Gastroesophageal sphincter (tissue), 4 donors: ENCODE results near the gene CSTF1. TPM values are rescaled to one million over a fixed set of nuclear protein-coding genes. Genes with fewer than 3 reads are reported as not detected.

Experiments used
- ATAC-seq: fragments of 150-250 bp; one replicate; pipeline ENCODE4 v1.9.1; 2016; ENCODE audit warnings: mild to moderate bottlenecking, moderate library complexity
- H3K27ac ChIP-seq, 4 donors: fragments of 200-600 bp; sonication (generic) in 3 of 4; 1 replicate in 3 of 4; 2 replicates in 1 of 4; pipeline ENCODE4 v1.5.1; 2016 to 2019
- H3K27me3 ChIP-seq: fragments of 200-600 bp; sonication (generic); one replicate; pipeline ENCODE4 v1.5.1; 2019
- H3K36me3 ChIP-seq, 2 donors: fragments of 200-600 bp; sonication (generic); one replicate each; pipeline ENCODE4 v1.5.1; 2019; ENCODE audit warnings: control low read depth in 1 of 2
- H3K4me1 ChIP-seq, 3 donors: fragments of 200-600 bp; sonication (generic); 1 replicate in 2 of 3; 2 replicates in 1 of 3; pipeline ENCODE4 v1.5.1; 2016 to 2019; ENCODE audit warnings: control low read depth in 2 of 3
- H3K4me3 ChIP-seq, 2 donors: fragments of 200-600 bp; sonication (generic); one replicate each; pipeline ENCODE4 v1.5.1; 2019; ENCODE audit warnings: mild to moderate bottlenecking in 1 of 2, moderate library complexity in 1 of 2
- H3K9me3 ChIP-seq, 3 donors: fragments of 200-600 bp; sonication (generic); one replicate each; pipeline ENCODE4 v1.5.1; 2017 to 2019; ENCODE audit warnings: control low read depth in 2 of 3
- EP300 ChIP-seq: sonication (generic); formaldehyde crosslinking; IDR thresholded peaks from one replicate; pipeline ENCODE4 v1.6.1; 2017; ENCODE audit warnings: antibody characterized with exemption, mild to moderate bottlenecking
- POLR2A ChIP-seq, 2 donors: fragments of 450-650 bp; IDR thresholded peaks; one replicate each; pipeline ENCODE4 v1.6.1; 2017; ENCODE audit warnings: antibody characterized with exemption in 2 of 2, mild to moderate bottlenecking in 2 of 2, moderate library complexity in 1 of 2
- POLR2AphosphoS5 ChIP-seq: sonication (generic); formaldehyde crosslinking; IDR thresholded peaks from one replicate; pipeline ENCODE4 v1.6.1; 2017; ENCODE audit warnings: antibody characterized with exemption
- WGBS, 2 donors: methylation state at CpG; one replicate each; pipeline ENCODE4 v1.1.5; 2018; ENCODE audit warnings: low coverage in 1 of 2; 5-methylcytosine and 5-hydroxymethylcytosine counted together
- total RNA-seq, 4 donors: library from RNA; depleted of rRNA; stranded (reverse); fragments of >200 nt; gene quantifications; one replicate each; pipeline ENCODE4 v1.1.0, GENCODE V29; 2016
- TF ChIP-seq, protein P1 (sequence below), 4 experiments: fragments of 200-600 bp in 2 of 4; fragments of 450-650 bp in 2 of 4; sonication (generic) in 1 of 4; IDR thresholded peaks; one replicate each; pipeline ENCODE4 v1.5.1; 2017 to 2019; ENCODE audit warnings: antibody characterized with exemption in 4 of 4, mild to moderate bottlenecking in 2 of 4, moderate library complexity in 2 of 4

Gene CSTF1
- total RNA-seq, 4 donors from 2014 or later, result 15.3 to 33.1 (median 22.4) TPM

DNA sequence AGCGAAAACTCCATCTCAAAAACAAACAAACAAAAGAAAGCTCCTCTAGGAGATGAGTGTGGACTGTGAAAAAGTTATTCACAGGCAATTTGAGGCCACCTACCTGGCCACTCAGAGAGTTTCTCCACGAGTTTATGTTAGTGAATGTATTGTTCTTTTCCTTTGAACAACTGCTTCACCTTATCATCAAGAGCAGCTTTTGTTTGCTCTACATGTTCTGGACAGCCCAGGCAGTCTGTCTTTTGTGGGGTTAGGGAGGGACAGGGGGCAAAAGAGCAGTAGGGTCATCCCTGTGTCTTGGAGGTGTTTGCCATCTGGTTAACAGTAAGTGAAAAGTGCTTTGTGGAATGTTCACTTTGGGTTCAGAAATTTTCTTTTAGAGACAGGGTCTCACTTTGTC, 27.6 kb downstream of the CSTF1 start:
- Histone ChIP-seq H3K36me3 (no peaks in the 10 kb centered on the region), H3K27ac (peak overlapping the region in 1 of 4 donors; percentile 42), H3K9me3 (no peaks in the 10 kb centered on the region), H3K4me1 (peaks cover 0 to 16% (median 0%) of the 10 kb centered on the region in 3 donors), H3K27me3 (no peaks in the 10 kb centered on the region), H3K4me3 (no peak overlapping the region)
- ATAC-seq, result no peak
- TF ChIP-seq, protein P1, sequence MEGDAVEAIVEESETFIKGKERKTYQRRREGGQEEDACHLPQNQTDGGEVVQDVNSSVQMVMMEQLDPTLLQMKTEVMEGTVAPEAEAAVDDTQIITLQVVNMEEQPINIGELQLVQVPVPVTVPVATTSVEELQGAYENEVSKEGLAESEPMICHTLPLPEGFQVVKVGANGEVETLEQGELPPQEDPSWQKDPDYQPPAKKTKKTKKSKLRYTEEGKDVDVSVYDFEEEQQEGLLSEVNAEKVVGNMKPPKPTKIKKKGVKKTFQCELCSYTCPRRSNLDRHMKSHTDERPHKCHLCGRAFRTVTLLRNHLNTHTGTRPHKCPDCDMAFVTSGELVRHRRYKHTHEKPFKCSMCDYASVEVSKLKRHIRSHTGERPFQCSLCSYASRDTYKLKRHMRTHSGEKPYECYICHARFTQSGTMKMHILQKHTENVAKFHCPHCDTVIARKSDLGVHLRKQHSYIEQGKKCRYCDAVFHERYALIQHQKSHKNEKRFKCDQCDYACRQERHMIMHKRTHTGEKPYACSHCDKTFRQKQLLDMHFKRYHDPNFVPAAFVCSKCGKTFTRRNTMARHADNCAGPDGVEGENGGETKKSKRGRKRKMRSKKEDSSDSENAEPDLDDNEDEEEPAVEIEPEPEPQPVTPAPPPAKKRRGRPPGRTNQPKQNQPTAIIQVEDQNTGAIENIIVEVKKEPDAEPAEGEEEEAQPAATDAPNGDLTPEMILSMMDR (IDR thresholded peaks at IDR 0.05), result no peak
- TF ChIP-seq POLR2AphosphoS5, result no peak
- TF ChIP-seq EP300, result no peak
- no peak for TF ChIP-seq POLR2A (IDR thresholded peaks at IDR 0.05)
- 80 to 83% methylated on average over 2 of the region's 2 CpGs for WGBS, 2 donors

DNA sequence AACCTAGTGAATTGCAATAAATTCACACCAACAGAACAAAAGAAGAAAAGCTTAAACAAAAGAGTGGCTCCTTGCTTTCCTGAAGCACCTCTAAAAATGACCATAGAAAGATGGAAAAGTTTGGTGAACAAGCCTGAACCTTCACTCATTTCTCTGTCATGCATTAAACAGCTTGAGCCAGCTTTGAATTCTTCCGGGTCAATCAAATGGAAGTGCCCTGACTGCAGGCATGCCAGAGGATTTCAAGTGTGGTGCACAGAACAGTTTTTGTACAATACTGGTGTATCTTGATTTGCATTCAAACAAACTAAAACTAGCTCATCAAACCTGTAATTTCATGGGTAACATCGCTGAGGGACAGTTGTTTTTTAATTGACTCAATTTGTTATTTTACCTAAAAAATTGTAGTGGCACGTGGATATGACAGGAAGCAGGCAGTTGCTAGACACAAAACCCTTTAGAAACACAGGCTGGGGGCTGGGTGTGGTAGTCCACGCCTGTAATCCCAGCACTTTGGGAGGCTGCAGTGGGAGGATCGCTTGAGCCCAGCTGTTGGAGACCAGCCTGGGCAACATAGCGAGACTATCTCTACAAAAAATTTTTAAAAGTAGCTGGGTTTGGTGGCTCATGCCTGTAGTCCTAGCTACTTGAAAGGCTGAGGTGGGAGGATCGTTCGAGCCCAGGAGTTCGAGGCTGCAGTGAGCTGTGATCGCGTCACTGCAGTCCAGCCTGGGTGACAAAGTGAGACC, 28.7 kb downstream of the CSTF1 start:
- no peaks in the 10 kb centered on the region for H3K9me3 ChIP-seq
- no peak overlapping the region for H3K4me3 ChIP-seq
- WGBS, 2 donors, result 79 to 83% methylated on average over 6 to 11 of the region's 11 CpGs
- H3K27me3 ChIP-seq, result no peaks in the 10 kb centered on the region
- H3K27ac ChIP-seq, result no peak overlapping the region
- no peak for ATAC-seq
- H3K36me3 ChIP-seq, result no peaks in the 10 kb centered on the region
- TF ChIP-seq, protein P1 (IDR thresholded peaks at IDR 0.05), result no peak
- TF ChIP-seq POLR2AphosphoS5 (no peak), EP300 (no peak), POLR2A (IDR thresholded peaks at IDR 0.05) (no peak)
- peaks cover 0 to 16% (median 0%) of the 10 kb centered on the region in 3 donors for H3K4me1 ChIP-seq

DNA sequence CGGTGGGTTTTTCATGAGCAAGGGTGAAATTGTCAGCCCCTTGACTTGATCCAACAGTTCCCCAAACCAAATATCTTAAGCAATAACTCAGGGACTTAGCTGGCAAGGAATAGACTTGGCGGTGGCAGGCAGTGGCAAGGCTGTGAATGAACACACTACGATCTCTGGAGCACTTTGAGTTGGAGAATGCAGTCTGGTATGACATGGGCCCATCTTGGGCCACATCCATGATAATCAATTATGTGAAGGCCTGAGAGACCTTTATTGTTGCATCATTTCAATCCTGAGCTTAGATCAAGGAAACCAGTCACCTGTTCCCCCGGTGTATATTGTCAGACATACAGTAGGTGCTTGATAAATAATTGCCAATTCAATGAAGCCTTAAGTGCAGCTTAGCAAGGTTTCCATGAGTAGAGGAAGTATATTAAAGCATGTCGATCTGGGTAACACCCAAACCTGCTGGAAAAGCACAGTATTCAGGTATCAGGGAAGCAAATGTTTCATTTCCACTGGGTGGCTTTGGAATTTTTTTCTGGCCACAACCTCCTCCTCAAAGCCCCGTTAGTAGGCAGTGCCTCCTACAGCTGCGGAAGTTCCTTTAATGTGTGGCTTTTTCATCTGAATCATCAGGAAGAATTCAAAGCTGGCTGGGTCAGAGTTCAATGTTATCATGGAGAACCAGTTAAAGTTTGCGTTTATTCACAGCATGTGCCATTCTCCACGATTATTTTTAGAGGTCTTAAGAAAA, 29.8 kb downstream of the CSTF1 start:
- 60 to 65% methylated on average over 5 to 9 of the region's 9 CpGs for WGBS, 2 donors
- H3K9me3 ChIP-seq, result no peaks in the 10 kb centered on the region
- H3K27ac ChIP-seq, result no peak overlapping the region
- no peak for TF ChIP-seq POLR2AphosphoS5
- TF ChIP-seq, protein P1 (IDR thresholded peaks at IDR 0.05), result no peak
- no peak for TF ChIP-seq POLR2A (IDR thresholded peaks at IDR 0.05)
- TF ChIP-seq EP300, result no peak
- no peak for ATAC-seq
- H3K36me3 ChIP-seq, result no peaks in the 10 kb centered on the region
- no peaks in the 10 kb centered on the region for H3K27me3 ChIP-seq
- peaks cover 0 to 18% (median 0%) of the 10 kb centered on the region in 3 donors for H3K4me1 ChIP-seq
- H3K4me3 ChIP-seq, result no peak overlapping the region

DNA sequence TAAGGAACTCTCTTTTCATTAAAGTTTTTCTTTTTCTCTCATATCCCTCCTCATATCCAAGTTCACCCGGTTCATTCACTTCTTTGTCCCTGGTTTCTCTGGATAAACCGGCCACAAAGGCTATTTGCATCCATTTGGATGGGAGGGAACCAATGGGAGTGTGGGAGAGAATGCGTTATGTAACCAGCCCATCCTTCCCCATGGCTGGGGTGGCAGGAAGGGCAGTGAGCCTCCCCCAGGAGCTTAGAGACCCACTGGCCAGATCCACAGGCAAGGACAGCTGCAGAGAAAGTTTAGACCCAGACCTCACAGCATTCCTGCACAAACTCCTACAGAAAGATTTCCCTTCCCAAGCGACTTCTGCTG, 30.4 kb downstream of the CSTF1 start:
- TF ChIP-seq EP300 (no peak), POLR2AphosphoS5 (no peak), POLR2A (IDR thresholded peaks at IDR 0.05) (no peak)
- TF ChIP-seq, protein P1 (IDR thresholded peaks at IDR 0.05), result no peak
- 59% methylated on average over 4 of the region's 4 CpGs for WGBS, 2 donors
- Histone ChIP-seq H3K9me3 (no peaks in the 10 kb centered on the region), H3K27ac (no peak overlapping the region), H3K4me3 (no peak overlapping the region), H3K4me1 (peaks cover 0 to 24% (median 0%) of the 10 kb centered on the region in 3 donors), H3K36me3 (no peaks in the 10 kb centered on the region), H3K27me3 (no peaks in the 10 kb centered on the region)
- no peak for ATAC-seq
